Mammary epithelial cell (primary cell): ENCODE results near the gene AGBL2.

Source experiments
- CTCF ChIP-seq, 2 donors: IDR thresholded peaks in 1 of 2; conservative IDR thresholded peaks in 1 of 2; 2 replicates each; pipeline ENCODE4 v1.5.1; 2011 to 2012; ENCODE audit warnings: inconsistent platforms in 2 of 2, low read length in 2 of 2, mild to moderate bottlenecking in 2 of 2, control low read depth in 1 of 2, low read depth in 1 of 2; ENCODE audit not compliant: insufficient read depth in 1 of 2; ENCODE audit errors: extremely low read depth in 1 of 2
- EZH2 ChIP-seq: IDR thresholded peaks from 2 replicates; pipeline ENCODE4 v1.6.1; 2012; ENCODE audit warnings: low read length, inconsistent platforms, borderline replicate concordance

DNA sequence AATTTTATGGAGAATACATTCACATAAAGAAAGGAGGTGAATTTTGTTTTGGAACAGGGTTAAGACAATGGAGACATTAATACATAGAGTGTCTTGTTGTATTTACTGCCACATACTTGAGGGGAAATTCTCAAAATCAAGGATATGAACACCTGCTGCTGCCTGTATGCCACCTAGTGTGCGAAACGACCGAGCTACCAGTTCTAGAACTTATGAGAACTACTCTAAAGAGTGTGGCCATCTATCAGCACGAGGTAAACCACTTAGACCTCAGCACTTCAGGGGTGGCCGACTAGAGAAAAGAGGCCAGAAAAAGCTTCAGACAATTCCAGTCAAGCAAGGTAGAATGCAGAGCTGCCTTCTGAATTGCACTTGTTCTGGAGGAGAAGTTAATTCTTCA, 1.5 kb upstream of the AGBL2 start:
- TF ChIP-seq CTCF (conservative IDR thresholded peaks at IDR 0.05 in 1 of 2, IDR thresholded peaks at IDR 0.05 in 1 of 2; ENCODE audit: extremely low read depth in 1 of 2, insufficient read depth in 1 of 2, low read depth in 1 of 2, low read length in 2 of 2) = peak in 1 of 2 donors; percentile 10
- no peak for TF ChIP-seq EZH2
